ENCODE data around the gene CERS2.

CERS2 gene

DNA sequence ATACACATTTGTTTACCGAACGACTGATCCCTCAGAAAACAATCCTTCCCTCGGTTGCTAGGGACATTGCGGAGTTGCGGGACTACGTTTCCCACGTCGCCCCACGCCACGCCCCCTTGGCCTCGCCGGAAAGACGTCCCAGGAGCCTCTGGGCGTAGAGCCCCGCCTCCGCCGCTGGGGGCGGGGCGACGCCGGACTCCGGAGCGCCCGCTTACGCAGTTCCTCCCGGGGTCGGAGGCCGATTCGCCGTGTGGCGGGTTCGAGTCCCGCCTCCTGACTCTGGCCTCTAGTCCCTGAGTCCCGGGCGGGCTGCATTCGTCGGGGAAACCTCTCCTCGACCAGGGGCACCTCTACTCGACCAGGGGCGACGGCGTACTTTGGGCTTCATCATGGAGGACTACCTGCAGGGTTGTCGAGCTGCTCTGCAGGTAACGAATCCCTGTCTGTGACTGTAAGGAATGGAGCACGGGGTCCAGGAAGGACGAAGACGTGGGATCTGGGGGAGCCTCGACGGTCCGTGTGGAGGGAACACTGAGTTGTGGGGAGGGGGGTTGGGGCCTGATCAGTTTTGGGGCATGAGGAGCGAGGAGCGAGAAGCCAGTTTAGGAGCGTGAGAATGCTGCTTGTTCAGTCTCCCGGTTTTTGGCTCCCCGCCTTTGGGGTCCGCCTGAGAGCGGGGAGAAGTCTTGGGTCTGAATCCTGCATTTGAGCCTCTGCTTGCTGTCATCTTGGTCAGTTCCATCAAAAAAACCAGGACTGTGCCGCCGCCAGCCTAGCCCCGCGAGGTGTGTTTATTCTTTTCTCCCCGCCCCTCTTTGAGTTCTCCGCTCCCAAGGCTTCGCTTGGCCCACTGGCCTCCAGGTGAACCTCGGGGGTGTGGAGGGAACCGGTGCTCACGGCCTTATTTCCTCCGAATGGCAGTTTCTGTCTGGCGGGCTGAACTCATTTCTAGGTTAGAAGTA is 33.9 kb upstream of the CERS2 start, which contains the start of gene PRUNE1 (continued):
- 0 out of 2 replicates have a peak, but pooled peaks have one; percentile 21 for TF ChIP-seq MYNN (tag by site-specific recombination; IDR thresholded peaks at IDR 0.05; ENCODE audit: borderline replicate concordance)
- TF ChIP-seq ZBTB20 (tag by site-specific recombination; IDR thresholded peaks at IDR 0.05), result peak; percentile 95
- TF ChIP-seq ZNF623 (tag by site-specific recombination; IDR thresholded peaks at IDR 0.05), result no peak
- TF ChIP-seq, protein P1, sequence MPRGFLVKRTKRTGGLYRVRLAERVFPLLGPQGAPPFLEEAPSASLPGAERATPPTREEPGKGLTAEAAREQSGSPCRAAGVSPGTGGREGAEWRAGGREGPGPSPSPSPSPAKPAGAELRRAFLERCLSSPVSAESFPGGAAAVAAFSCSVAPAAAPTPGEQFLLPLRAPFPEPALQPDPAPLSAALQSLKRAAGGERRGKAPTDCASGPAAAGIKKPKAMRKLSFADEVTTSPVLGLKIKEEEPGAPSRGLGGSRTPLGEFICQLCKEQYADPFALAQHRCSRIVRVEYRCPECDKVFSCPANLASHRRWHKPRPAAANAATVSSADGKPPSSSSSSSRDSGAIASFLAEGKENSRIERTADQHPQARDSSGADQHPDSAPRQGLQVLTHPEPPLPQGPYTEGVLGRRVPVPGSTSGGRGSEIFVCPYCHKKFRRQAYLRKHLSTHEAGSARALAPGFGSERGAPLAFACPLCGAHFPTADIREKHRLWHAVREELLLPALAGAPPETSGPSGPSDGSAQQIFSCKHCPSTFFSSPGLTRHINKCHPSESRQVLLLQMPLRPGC (tag by site-specific recombination; IDR thresholded peaks at IDR 0.05), result peak; percentile 32; the same call in 1 of the 2 replicates
- TF ChIP-seq ZBTB21 (tag by site-specific recombination; IDR thresholded peaks at IDR 0.05), result peak; percentile 79
- peak; percentile 77 for TF ChIP-seq SP7 (tag by site-specific recombination; IDR thresholded peaks at IDR 0.05)
- peak; percentile 62; the same call in 1 of the 2 replicates for TF ChIP-seq REPIN1 (tag by site-specific recombination; IDR thresholded peaks at IDR 0.05; ENCODE audit: low read depth)
- peak; percentile 49; the same call in 1 of the 2 replicates for TF ChIP-seq EGR2 (tag by site-specific recombination; IDR thresholded peaks at IDR 0.05; ENCODE audit: low read depth)
- no peak for TF ChIP-seq ZNF132 (tag by site-specific recombination; IDR thresholded peaks at IDR 0.05; ENCODE audit: borderline replicate concordance)
- TF ChIP-seq ZNF843 (tag by site-specific recombination; IDR thresholded peaks at IDR 0.05), result 0 out of 2 replicates have a peak, but pooled peaks have one; percentile 42
- peak; percentile 51; the same call in 1 of the 2 replicates for TF ChIP-seq KLF8 (tag by site-specific recombination; IDR thresholded peaks at IDR 0.05)
- TF ChIP-seq ZNF600 (tag by site-specific recombination; IDR thresholded peaks at IDR 0.05), result peak; percentile 92
- 0 out of 2 replicates have a peak, but pooled peaks have one; percentile 10 for TF ChIP-seq ZNF146 (tag by site-specific recombination; IDR thresholded peaks at IDR 0.05)
- TF ChIP-seq ZBTB1 (tag by site-specific recombination; IDR thresholded peaks at IDR 0.05), result peak; percentile 58; the same call in 1 of the 2 replicates
- TF ChIP-seq ZNF610 (tag by site-specific recombination; IDR thresholded peaks at IDR 0.05; ENCODE audit: borderline replicate concordance), result peak; percentile 61
- peak; percentile 94 for TF ChIP-seq ZNF335 (tag by site-specific recombination; conservative IDR thresholded peaks at IDR 0.05)
- no peak for TF ChIP-seq ZNF776 (tag by site-specific recombination; IDR thresholded peaks at IDR 0.05; ENCODE audit: borderline replicate concordance)
- TF ChIP-seq OVOL3 (tag by site-specific recombination; IDR thresholded peaks at IDR 0.05), result no peak
- TF ChIP-seq ZNF596 (tag by site-specific recombination; IDR thresholded peaks at IDR 0.05), result no peak
- peak; percentile 74; the same call in 1 of the 2 replicates for TF ChIP-seq ZNF660 (tag by site-specific recombination; IDR thresholded peaks at IDR 0.05)
- TF ChIP-seq, protein P2, sequence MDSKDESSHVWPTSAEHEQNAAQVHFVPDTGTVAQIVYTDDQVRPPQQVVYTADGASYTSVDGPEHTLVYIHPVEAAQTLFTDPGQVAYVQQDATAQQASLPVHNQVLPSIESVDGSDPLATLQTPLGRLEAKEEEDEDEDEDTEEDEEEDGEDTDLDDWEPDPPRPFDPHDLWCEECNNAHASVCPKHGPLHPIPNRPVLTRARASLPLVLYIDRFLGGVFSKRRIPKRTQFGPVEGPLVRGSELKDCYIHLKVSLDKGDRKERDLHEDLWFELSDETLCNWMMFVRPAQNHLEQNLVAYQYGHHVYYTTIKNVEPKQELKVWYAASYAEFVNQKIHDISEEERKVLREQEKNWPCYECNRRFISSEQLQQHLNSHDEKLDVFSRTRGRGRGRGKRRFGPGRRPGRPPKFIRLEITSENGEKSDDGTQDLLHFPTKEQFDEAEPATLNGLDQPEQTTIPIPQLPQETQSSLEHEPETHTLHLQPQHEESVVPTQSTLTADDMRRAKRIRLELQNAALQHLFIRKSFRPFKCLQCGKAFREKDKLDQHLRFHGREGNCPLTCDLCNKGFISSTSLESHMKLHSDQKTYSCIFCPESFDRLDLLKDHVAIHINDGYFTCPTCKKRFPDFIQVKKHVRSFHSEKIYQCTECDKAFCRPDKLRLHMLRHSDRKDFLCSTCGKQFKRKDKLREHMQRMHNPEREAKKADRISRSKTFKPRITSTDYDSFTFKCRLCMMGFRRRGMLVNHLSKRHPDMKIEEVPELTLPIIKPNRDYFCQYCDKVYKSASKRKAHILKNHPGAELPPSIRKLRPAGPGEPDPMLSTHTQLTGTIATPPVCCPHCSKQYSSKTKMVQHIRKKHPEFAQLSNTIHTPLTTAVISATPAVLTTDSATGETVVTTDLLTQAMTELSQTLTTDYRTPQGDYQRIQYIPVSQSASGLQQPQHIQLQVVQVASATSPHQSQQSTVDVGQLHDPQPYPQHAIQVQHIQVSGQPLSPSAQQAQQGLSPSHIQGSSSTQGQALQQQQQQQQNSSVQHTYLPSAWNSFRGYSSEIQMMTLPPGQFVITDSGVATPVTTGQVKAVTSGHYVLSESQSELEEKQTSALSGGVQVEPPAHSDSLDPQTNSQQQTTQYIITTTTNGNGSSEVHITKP (tag by site-specific recombination; IDR thresholded peaks at IDR 0.05), result peak; percentile 91
- peak; percentile 64; the same call in 1 of the 2 replicates for TF ChIP-seq KLF10 (tag by site-specific recombination; IDR thresholded peaks at IDR 0.05)
- peak; percentile 98 for TF ChIP-seq ZNF777 (tag by site-specific recombination; IDR thresholded peaks at IDR 0.05; ENCODE audit: borderline replicate concordance)
- peak; percentile 80 for TF ChIP-seq BCL11B (tag by site-specific recombination; IDR thresholded peaks at IDR 0.05; ENCODE audit: low read depth)
- TF ChIP-seq ZNF24 (tag by site-specific recombination; IDR thresholded peaks at IDR 0.05), result peak; percentile 21
- TF ChIP-seq, protein P3, sequence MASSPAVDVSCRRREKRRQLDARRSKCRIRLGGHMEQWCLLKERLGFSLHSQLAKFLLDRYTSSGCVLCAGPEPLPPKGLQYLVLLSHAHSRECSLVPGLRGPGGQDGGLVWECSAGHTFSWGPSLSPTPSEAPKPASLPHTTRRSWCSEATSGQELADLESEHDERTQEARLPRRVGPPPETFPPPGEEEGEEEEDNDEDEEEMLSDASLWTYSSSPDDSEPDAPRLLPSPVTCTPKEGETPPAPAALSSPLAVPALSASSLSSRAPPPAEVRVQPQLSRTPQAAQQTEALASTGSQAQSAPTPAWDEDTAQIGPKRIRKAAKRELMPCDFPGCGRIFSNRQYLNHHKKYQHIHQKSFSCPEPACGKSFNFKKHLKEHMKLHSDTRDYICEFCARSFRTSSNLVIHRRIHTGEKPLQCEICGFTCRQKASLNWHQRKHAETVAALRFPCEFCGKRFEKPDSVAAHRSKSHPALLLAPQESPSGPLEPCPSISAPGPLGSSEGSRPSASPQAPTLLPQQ (tag by site-specific recombination; IDR thresholded peaks at IDR 0.05), result peak; percentile 59; the same call in 1 of the 2 replicates
- TF ChIP-seq, protein P4, sequence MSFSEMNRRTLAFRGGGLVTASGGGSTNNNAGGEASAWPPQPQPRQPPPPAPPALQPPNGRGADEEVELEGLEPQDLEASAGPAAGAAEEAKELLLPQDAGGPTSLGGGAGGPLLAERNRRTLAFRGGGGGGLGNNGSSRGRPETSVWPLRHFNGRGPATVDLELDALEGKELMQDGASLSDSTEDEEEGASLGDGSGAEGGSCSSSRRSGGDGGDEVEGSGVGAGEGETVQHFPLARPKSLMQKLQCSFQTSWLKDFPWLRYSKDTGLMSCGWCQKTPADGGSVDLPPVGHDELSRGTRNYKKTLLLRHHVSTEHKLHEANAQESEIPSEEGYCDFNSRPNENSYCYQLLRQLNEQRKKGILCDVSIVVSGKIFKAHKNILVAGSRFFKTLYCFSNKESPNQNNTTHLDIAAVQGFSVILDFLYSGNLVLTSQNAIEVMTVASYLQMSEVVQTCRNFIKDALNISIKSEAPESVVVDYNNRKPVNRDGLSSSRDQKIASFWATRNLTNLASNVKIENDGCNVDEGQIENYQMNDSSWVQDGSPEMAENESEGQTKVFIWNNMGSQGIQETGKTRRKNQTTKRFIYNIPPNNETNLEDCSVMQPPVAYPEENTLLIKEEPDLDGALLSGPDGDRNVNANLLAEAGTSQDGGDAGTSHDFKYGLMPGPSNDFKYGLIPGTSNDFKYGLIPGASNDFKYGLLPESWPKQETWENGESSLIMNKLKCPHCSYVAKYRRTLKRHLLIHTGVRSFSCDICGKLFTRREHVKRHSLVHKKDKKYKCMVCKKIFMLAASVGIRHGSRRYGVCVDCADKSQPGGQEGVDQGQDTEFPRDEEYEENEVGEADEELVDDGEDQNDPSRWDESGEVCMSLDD (tag by site-specific recombination; IDR thresholded peaks at IDR 0.05), result peak; percentile 81
- peak; percentile 76 for TF ChIP-seq IKZF3 (tag by site-specific recombination; IDR thresholded peaks at IDR 0.05)
- 0 out of 2 replicates have a peak, but pooled peaks have one; percentile 9 for TF ChIP-seq ZNF16 (tag by site-specific recombination; IDR thresholded peaks at IDR 0.05; ENCODE audit: low read depth)
- TF ChIP-seq ZNF621 (tag by site-specific recombination; IDR thresholded peaks at IDR 0.05), result no peak

Data from HEK293 (cell line).